Measurements from ENCODE around the gene AKIRIN2. TPM values are rescaled to one million over a fixed set of nuclear protein-coding genes. Genes with fewer than 3 reads are reported as not detected.

The AKIRIN2 gene
- total RNA-seq = 10 to 100 TPM; 20.1 to 24.0 (median 21.9) TPM

GRCh38 chr6:87701676-87702588, at the start of gene AKIRIN2:
TSS of gene AKIRIN2 (minus strand) at chr6:87702233. CDS start at chr6:87701684, 549 bp downstream.
- WGBS, 2 donors = 0% methylated on average over 38 to 56 of the region's 88 CpGs
- Histone ChIP-seq H3K4me1 (peaks cover 4% of the 10 kb centered on the region in 2 donors), H3K27me3 (no peaks in the 10 kb centered on the region), H3K27ac (peak within 1 kb of the TSS; percentile 97 to 99 (median 99)), H3K36me3 (no peaks in the 10 kb centered on the region), H3K9me3 (no peaks in the 10 kb centered on the region), H3K4me3 (replicated peaks in 1 of 3) (peak within 1 kb of the TSS; percentile 75 to 99 (median 98))
- TF ChIP-seq CTCF (IDR thresholded peaks at IDR 0.05) (no peak), POLR2A (IDR thresholded peaks at IDR 0.05) (peak; percentile 89 to 98)
- peak; percentile 97 for DNase-seq
- intact Hi-C loops (cut with DNase I) = no loop called here

DNA sequence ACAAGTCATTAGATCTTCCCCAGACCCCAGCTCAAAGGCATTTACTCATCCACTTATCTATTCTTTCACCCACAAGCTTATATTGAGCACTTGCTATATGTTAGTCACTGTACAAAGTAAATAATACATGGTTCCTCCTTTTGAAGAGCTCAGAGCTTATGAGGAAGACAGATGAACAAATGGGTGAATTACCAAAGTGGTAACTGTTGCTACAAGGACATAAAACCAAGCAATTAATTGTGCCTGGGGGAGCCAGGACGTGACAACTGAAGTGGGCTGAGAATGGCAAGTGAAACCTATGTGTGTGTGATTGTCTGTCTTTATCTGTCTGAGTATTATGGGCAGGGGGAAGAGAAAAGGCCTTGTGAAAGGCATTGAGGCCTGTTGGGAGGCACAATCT, 45.6 kb upstream of the AKIRIN2 start:
- no peak for TF ChIP-seq CTCF (IDR thresholded peaks at IDR 0.05)
- no peak for TF ChIP-seq POLR2A (IDR thresholded peaks at IDR 0.05)
- 65 to 72% methylated on average over 1 of the region's 1 CpG for WGBS, 2 donors
- H3K27ac ChIP-seq = no peak overlapping the region
- H3K9me3 ChIP-seq = no peaks in the 10 kb centered on the region
- no peak for DNase-seq
- intact Hi-C loops (cut with DNase I) = no loop called here
- no peak overlapping the region for H3K4me3 ChIP-seq (replicated peaks in 1 of 3)
- H3K36me3 ChIP-seq = no peaks in the 10 kb centered on the region
- H3K4me1 ChIP-seq = no peaks in the 10 kb centered on the region
- H3K27me3 ChIP-seq = no peaks in the 10 kb centered on the region

DNA sequence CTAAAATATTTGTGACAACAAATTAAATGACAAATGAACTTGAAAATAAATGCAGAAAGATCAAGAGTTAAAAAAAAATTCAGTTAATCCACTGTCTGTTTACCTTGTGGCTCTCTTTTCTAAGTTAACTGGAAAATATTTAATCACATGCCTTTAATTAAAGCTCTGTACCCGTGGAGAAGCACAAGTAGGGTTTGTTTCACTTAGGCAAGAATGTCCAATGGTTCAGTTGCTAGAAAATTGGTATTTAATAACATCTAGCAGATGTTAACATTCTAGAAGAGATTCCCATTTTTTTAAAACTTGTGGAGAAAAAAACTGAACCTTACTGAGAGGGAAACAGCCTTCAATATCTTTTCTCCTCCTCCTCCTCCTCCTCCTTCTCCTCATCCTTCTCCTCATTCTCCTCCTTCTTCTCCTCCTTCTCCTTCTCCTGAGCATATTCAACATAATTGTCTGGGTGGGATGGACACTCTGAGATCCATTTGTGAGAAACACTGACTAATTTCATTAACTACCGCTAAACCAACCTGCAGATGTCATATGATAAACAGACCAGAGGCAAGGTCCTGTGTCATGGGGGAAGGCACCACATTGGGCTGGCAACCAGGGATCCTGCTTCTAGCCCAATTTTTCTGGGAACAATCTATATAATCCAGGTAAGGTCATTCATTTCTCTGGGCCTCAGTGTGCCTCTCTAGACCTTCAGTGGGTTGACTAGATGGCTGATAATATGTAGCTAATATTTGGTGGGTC, 44.1 kb upstream of the AKIRIN2 start:
- no peak for DNase-seq
- Histone ChIP-seq H3K27ac (no peak overlapping the region), H3K4me3 (replicated peaks in 1 of 3) (no peak overlapping the region), H3K9me3 (no peaks in the 10 kb centered on the region), H3K4me1 (no peaks in the 10 kb centered on the region), H3K27me3 (no peaks in the 10 kb centered on the region), H3K36me3 (no peaks in the 10 kb centered on the region)
- 57 to 60% methylated on average over 2 of the region's 2 CpGs for whole genome bisulfite sequencing, 2 donors
- intact Hi-C loops (cut with DNase I) = no loop called here
- TF ChIP-seq POLR2A (IDR thresholded peaks at IDR 0.05) (no peak), CTCF (IDR thresholded peaks at IDR 0.05) (no peak)

DNA sequence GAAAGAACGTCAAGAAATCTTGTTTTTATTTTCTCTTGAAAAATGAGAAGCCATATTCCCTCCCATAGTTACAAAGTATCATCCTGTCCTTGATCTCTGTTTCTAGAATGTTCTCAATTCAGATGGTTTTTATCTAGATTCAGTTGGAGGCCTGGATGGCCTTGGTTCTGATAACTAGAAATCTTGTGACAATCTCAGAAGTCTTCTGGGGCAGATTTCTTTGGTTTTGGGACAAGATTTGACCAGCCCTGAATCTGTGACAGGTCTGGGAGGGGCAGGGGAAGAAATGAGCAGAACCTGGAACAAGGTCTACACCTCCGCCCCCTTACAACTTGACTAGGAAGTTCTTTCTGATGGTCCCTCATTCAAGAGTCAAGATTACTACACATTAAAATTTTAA, 41.4 kb upstream of the AKIRIN2 start:
- no peak for DNase-seq
- no peaks in the 10 kb centered on the region for H3K36me3 ChIP-seq
- intact Hi-C loops (cut with DNase I) = no loop called here
- WGBS, 2 donors = 44 to 59% methylated on average over 2 of the region's 2 CpGs
- H3K9me3 ChIP-seq = no peaks in the 10 kb centered on the region
- no peaks in the 10 kb centered on the region for H3K27me3 ChIP-seq
- H3K4me3 ChIP-seq (replicated peaks in 1 of 3) = no peak overlapping the region
- TF ChIP-seq CTCF (IDR thresholded peaks at IDR 0.05) (no peak), POLR2A (IDR thresholded peaks at IDR 0.05) (no peak)
- H3K4me1 ChIP-seq = no peaks in the 10 kb centered on the region
- no peak overlapping the region for H3K27ac ChIP-seq

DNA sequence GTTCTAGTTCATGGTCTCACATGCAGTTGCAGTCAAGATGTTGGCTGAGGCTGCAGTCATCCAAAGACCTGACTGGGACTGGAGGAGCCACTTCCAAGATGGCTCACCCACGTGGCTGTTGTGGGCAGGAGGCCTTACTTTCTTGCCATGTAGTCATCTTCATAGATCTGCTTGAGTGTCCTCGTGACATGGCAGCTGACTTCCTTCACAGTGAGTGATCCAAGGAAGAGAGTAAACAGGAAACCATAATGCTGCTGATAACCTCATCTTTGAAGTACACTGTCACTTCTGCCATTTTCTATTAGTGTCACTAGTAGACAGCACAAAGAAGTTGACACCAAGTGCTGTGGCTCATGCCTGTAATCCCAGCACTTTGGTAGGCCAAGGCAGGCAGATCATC, 40.1 kb upstream of the AKIRIN2 start:
- H3K9me3 ChIP-seq = no peaks in the 10 kb centered on the region
- no peaks in the 10 kb centered on the region for H3K4me1 ChIP-seq
- H3K36me3 ChIP-seq = no peaks in the 10 kb centered on the region
- TF ChIP-seq POLR2A (IDR thresholded peaks at IDR 0.05) = no peak
- 67 to 75% methylated on average over 2 of the region's 2 CpGs for WGBS, 2 donors
- H3K27me3 ChIP-seq = no peaks in the 10 kb centered on the region
- no peak overlapping the region for H3K27ac ChIP-seq
- intact Hi-C loops (cut with DNase I) = no loop called here
- H3K4me3 ChIP-seq (replicated peaks in 1 of 3) = no peak overlapping the region
- no peak for DNase-seq
